Activated CD4-positive, alpha-beta T cell treated with anti-CD3 and anti-CD28 coated beads for 48 hours (primary cell): ENCODE results near the gene MFRP.
"Not testable (repeated sequence)": the region's sequence is repeated elsewhere in the genome, so short reads cannot be mapped to it uniquely, and the experiment has no call there.

ENCODE experiments used
- DNase-seq: peaks from one replicate; pipeline ENCODE4 v3.0.0-alpha.2; 2020

The MFRP gene

GRCh38 chr11:119346605-119347004 lies at the start of gene MFRP:
MFRP (minus strand) TSS chr11:119346705; CDS start chr11:119346513, 192 bp downstream.
- DNase-seq: no peak

- no peak for DNase-seq
Observed at GRCh38 chr11:119391275-119391674, 44.8 kb upstream of the MFRP start.

GRCh38 chr11:119389611-119390254 lies 43.2 kb upstream of the MFRP start:
- peak; percentile 42 for DNase-seq

- no peak for DNase-seq
Observed at GRCh38 chr11:119388103-119388502, 41.6 kb upstream of the MFRP start.

GRCh38 chr11:119384332-119384731 lies 37.8 kb upstream of the MFRP start:
- no peak for DNase-seq

- not testable (repeated sequence) for DNase-seq
Observed at GRCh38 chr11:119382513-119382912, 36.0 kb upstream of the MFRP start.

GRCh38 chr11:119382101-119382500 lies 35.6 kb upstream of the MFRP start:
- no peak for DNase-seq

- peak; percentile 97 for DNase-seq
Observed at GRCh38 chr11:119381181-119381988, 34.9 kb upstream of the MFRP start, which contains the start of gene USP2. USP2 (minus strand) TSS chr11:119381690; CDS start chr11:119373480, 8,210 bp downstream.

GRCh38 chr11:119380827-119381180 lies 34.3 kb upstream of the MFRP start:
- DNase-seq: no peak

GRCh38 chr11:119380160-119380826 lies 33.8 kb upstream of the MFRP start:
- no peak for DNase-seq

- DNase-seq: no peak
Observed at GRCh38 chr11:119378851-119379465, 32.5 kb upstream of the MFRP start.

- no peak for DNase-seq
Observed at GRCh38 chr11:119377961-119378667, 31.6 kb upstream of the MFRP start.

GRCh38 chr11:119377112-119377901 lies 30.8 kb upstream of the MFRP start:
- no peak for DNase-seq

GRCh38 chr11:119376197-119376847 lies 29.8 kb upstream of the MFRP start:
- DNase-seq: no peak

GRCh38 chr11:119375337-119376196 lies 29.1 kb upstream of the MFRP start:
- no peak for DNase-seq

- DNase-seq: no peak
Observed at GRCh38 chr11:119374632-119375336, 28.3 kb upstream of the MFRP start.

GRCh38 chr11:119373921-119374631 lies 27.6 kb upstream of the MFRP start:
- DNase-seq: peak; percentile 56

GRCh38 chr11:119373059-119373920 lies 26.8 kb upstream of the MFRP start:
- DNase-seq: no peak
